Measurements from ENCODE around the gene LRRC74A.

- no peak for TF ChIP-seq CTCF (IDR thresholded peaks at IDR 0.05; ENCODE audit: extremely low read depth in 1 of 2, insufficient read depth in 1 of 2, low read depth in 1 of 2, low read length in 2 of 2)
- no peak for TF ChIP-seq MAX (IDR thresholded peaks at IDR 0.05; ENCODE audit: insufficient read depth, insufficient read length)
- TF ChIP-seq POLR2A (IDR thresholded peaks at IDR 0.05; ENCODE audit: low read depth, low read length), result no peak
- no peak for TF ChIP-seq EZH2 (IDR thresholded peaks at IDR 0.05; ENCODE audit: borderline replicate concordance, low read depth, low read length, severe bottlenecking)
Measured at GRCh38 chr14:76834241-76834661, 8.0 kb downstream of the LRRC74A start.

All from endothelial cell of umbilical vein (primary cell).